ENCODE measurements around the gene SDK1. TPM values are rescaled to one million over a fixed set of nuclear protein-coding genes. Genes with fewer than 3 reads are reported as not detected.

The SDK1 gene
- 3.0 TPM for polyA plus RNA-seq (2013, experiment 1 of 2)
- 2.9 TPM for polyA plus RNA-seq (2013, experiment 2 of 2)

DNA sequence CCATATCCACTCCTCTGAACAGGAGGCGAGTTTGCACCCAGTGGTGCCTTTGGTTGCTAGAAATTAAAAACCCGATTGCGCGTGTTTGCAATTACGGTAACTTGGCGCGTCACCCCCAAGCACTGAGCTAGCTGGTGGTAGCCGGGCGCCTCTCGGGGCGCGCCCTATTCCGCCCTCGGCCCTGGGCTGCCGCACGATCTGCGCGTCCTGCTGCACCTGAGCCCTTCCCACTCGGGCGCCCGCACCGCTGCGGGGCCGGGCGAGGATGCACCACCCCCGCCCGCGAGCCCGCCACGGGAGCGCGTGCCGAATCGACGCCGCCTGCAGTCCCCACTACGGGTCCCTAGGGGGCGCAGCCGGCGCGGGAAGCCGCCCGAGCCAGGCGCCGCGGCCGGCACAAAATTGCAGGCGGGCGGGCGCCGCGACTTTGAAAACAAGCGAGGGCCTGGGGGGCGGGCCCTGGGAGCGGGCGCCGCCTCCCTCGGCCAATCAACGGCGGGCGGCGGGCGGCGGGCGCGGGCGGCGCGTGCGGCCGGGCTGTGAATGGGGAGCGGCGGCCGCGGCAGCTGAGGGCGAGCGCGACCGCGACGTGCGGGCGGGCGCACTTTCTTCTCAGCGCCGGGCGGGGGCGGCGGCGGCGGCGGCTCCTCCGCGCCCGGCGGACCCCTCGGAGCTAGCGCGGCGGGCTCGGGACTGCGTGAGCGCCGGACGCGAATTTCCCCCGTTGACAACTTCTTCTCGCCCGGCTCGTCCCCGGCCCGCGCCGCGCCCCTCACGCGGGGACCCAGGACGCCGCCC is at the start of gene SDK1:
SDK1 (plus strand) TSS at position 602 of the 798 bp plus-strand sequence. CDS start 335 bp downstream, outside the sequence.
- no CpG with 5 or more reads among the region's 119 CpGs for WGBS, 2 donors (ENCODE audit: extremely low coverage in 2 of 2, insufficient read length in 2 of 2, insufficient replicate concordance in 1 of 2)
- Histone ChIP-seq H3K79me1 (ENCODE audit: low read depth, low read length) (no peaks in the 10 kb centered on the region), H2BK15ac (ENCODE audit: low read length) (peak within 1 kb of the TSS; percentile 64), H3K4me1 (ENCODE audit: control insufficient read depth in 2 of 2, insufficient read depth in 1 of 2, low read depth in 1 of 2, low read length in 2 of 2) (peaks cover 4 to 10% of the 10 kb centered on the region in 2 donors), H3K4me3 (ENCODE audit: low read length in 2 of 2) (peak within 1 kb of the TSS; percentile 72 to 89), H2BK120ac (ENCODE audit: low read depth, low read length) (no peak within 1 kb of the TSS), H3K27me3 (ENCODE audit: control insufficient read depth in 3 of 3, insufficient read depth in 3 of 3, low read depth in 1 of 3, low read length in 3 of 3) (peaks cover 0 to 17% (median 0%) of the 10 kb centered on the region in 3 experiments), H4K8ac (ENCODE audit: low read depth, low read length) (no peak within 1 kb of the TSS), H2AK5ac (ENCODE audit: low read depth, low read length) (peak within 1 kb of the TSS; percentile 61), H2AFZ (ENCODE audit: low read length) (peak within 1 kb of the TSS; percentile 100), H3K9ac (ENCODE audit: low read depth, low read length, poor library complexity) (peak within 1 kb of the TSS; percentile 60), H3K23ac (ENCODE audit: low read depth, low read length, poor library complexity) (no peak within 1 kb of the TSS), H4K91ac (ENCODE audit: low read depth, low read length, poor library complexity) (no peak within 1 kb of the TSS), H3K9me3 (replicated peaks in 1 of 2; ENCODE audit: control insufficient read depth in 2 of 2, insufficient read depth in 1 of 2, low read depth in 1 of 2, low read length in 2 of 2) (no peaks in the 10 kb centered on the region), H2BK12ac (ENCODE audit: low read length) (peak within 1 kb of the TSS; percentile 84), H3K4me2 (ENCODE audit: insufficient read depth, low read length, poor library complexity, severe bottlenecking) (peak within 1 kb of the TSS; percentile 98), H3K36me3 (replicated peaks in 1 of 2; ENCODE audit: control insufficient read depth in 2 of 2, insufficient read depth in 2 of 2, low read length in 2 of 2) (no peaks in the 10 kb centered on the region), H2BK5ac (ENCODE audit: low read length) (peak within 1 kb of the TSS; percentile 87), H3K4ac (ENCODE audit: low read length) (no peak within 1 kb of the TSS), H3K27ac (replicated peaks; ENCODE audit: low read length) (no peak within 1 kb of the TSS), H3K14ac (ENCODE audit: low read length) (peak within 1 kb of the TSS; percentile 71), H3K18ac (ENCODE audit: low read length) (peak within 1 kb of the TSS; percentile 97)
- DNase-seq (ENCODE audit: low spot score) = peak; percentile 94

DNA sequence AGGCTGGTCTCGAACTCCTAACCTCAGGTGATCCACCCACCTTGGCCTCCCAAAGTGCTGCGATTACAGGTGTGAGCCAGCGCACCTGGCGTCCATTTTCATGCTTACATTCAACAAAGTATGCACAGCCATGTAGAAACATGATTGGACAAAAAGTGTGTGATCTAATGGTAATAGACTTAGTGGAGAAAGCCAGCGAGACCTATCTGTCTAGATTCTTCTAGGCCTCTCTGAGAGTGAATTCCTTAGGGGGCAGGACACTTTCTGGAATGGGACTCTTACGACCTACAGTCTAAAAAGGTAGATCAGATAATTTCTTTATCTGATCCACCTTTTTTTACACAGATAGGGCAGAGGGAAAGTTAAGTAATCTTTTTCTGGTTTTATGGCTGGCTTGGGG is 46.3 kb upstream of the SDK1 start:
- Histone ChIP-seq H3K4me2 (ENCODE audit: insufficient read depth, low read length, poor library complexity, severe bottlenecking) (no peak overlapping the region), H3K4ac (ENCODE audit: low read length) (no peak overlapping the region), H4K91ac (ENCODE audit: low read depth, low read length, poor library complexity) (no peak overlapping the region), H2AK5ac (ENCODE audit: low read depth, low read length) (no peak overlapping the region), H3K36me3 (replicated peaks in 1 of 2; ENCODE audit: control insufficient read depth in 2 of 2, insufficient read depth in 2 of 2, low read length in 2 of 2) (no peaks in the 10 kb centered on the region), H3K79me1 (ENCODE audit: low read depth, low read length) (no peaks in the 10 kb centered on the region), H2BK120ac (ENCODE audit: low read depth, low read length) (no peak overlapping the region), H3K9me3 (replicated peaks in 1 of 2; ENCODE audit: control insufficient read depth in 2 of 2, insufficient read depth in 1 of 2, low read depth in 1 of 2, low read length in 2 of 2) (no peaks in the 10 kb centered on the region), H3K18ac (ENCODE audit: low read length) (no peak overlapping the region), H2BK5ac (ENCODE audit: low read length) (no peak overlapping the region), H3K4me3 (ENCODE audit: low read length in 2 of 2) (no peak overlapping the region), H3K27ac (replicated peaks; ENCODE audit: low read length) (no peak overlapping the region), H2BK12ac (ENCODE audit: low read length) (no peak overlapping the region), H4K8ac (ENCODE audit: low read depth, low read length) (no peak overlapping the region), H2BK15ac (ENCODE audit: low read length) (no peak overlapping the region), H3K23ac (ENCODE audit: low read depth, low read length, poor library complexity) (no peak overlapping the region), H3K4me1 (ENCODE audit: control insufficient read depth in 2 of 2, insufficient read depth in 1 of 2, low read depth in 1 of 2, low read length in 2 of 2) (peaks cover 0 to 3% of the 10 kb centered on the region in 2 donors), H3K9ac (ENCODE audit: low read depth, low read length, poor library complexity) (no peak overlapping the region), H3K14ac (ENCODE audit: low read length) (no peak overlapping the region), H3K27me3 (ENCODE audit: control insufficient read depth in 3 of 3, insufficient read depth in 3 of 3, low read depth in 1 of 3, low read length in 3 of 3) (no peaks in the 10 kb centered on the region), H2AFZ (ENCODE audit: low read length) (no peak overlapping the region)
- WGBS, 2 donors (ENCODE audit: extremely low coverage in 2 of 2, insufficient read length in 2 of 2, insufficient replicate concordance in 1 of 2) = no CpG with 5 or more reads among the region's 6 CpGs
- no peak for DNase-seq (ENCODE audit: low spot score)

DNA sequence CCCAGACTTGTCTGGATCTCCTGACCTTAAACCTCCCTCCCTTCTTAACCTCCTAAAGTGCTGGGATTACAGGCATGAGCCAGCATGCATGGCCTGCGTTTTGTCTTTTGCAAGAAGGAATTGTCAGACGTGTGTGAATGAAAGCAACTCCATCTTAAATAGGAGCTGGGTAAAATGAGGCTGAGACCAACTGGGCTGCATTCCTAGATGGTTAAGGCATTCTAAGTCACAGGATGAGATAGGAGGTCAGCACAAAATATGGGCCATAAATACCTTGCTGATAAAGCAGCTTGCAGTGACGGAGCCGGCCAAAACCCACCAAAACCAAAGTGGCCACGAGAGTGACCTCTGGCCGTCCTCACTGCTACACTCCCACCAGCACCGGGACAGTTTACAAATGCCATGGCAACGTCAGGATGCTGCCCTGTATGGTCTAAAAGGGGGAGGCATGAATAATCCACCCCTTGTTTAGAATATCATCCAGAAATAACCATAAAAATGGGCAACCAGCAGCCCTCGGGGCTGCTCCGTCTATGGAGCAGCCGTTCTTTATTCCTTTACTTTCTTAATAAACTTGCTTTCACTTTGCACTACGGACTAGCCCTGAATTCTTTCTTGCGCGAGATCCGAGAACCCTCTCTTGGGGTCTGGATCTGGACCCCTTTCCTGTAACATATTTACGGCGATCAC is 41.2 kb upstream of the SDK1 start:
- H3K18ac ChIP-seq (ENCODE audit: low read length) = no peak overlapping the region
- no peak overlapping the region for H2BK120ac ChIP-seq (ENCODE audit: low read depth, low read length)
- H3K27me3 ChIP-seq (ENCODE audit: control insufficient read depth in 3 of 3, insufficient read depth in 3 of 3, low read depth in 1 of 3, low read length in 3 of 3) = no peaks in the 10 kb centered on the region
- H3K36me3 ChIP-seq (replicated peaks in 1 of 2; ENCODE audit: control insufficient read depth in 2 of 2, insufficient read depth in 2 of 2, low read length in 2 of 2) = no peaks in the 10 kb centered on the region
- H4K91ac ChIP-seq (ENCODE audit: low read depth, low read length, poor library complexity) = no peak overlapping the region
- no peaks in the 10 kb centered on the region for H3K79me1 ChIP-seq (ENCODE audit: low read depth, low read length)
- no peak overlapping the region for H2BK5ac ChIP-seq (ENCODE audit: low read length)
- H3K9ac ChIP-seq (ENCODE audit: low read depth, low read length, poor library complexity) = no peak overlapping the region
- no peak overlapping the region for H3K27ac ChIP-seq (replicated peaks; ENCODE audit: low read length)
- DNase-seq (ENCODE audit: low spot score) = no peak
- no peak overlapping the region for H3K4me3 ChIP-seq (ENCODE audit: low read length in 2 of 2)
- H2AFZ ChIP-seq (ENCODE audit: low read length) = peak overlapping the region; percentile 50
- H3K14ac ChIP-seq (ENCODE audit: low read length) = no peak overlapping the region
- H2BK15ac ChIP-seq (ENCODE audit: low read length) = no peak overlapping the region
- H3K4me2 ChIP-seq (ENCODE audit: insufficient read depth, low read length, poor library complexity, severe bottlenecking) = no peak overlapping the region
- no peak overlapping the region for H3K4ac ChIP-seq (ENCODE audit: low read length)
- no peak overlapping the region for H2BK12ac ChIP-seq (ENCODE audit: low read length)
- H2AK5ac ChIP-seq (ENCODE audit: low read depth, low read length) = no peak overlapping the region
- no peak overlapping the region for H4K8ac ChIP-seq (ENCODE audit: low read depth, low read length)
- peaks cover 2 to 10% of the 10 kb centered on the region in 2 donors for H3K4me1 ChIP-seq (ENCODE audit: control insufficient read depth in 2 of 2, insufficient read depth in 1 of 2, low read depth in 1 of 2, low read length in 2 of 2)
- no CpG with 5 or more reads among the region's 17 CpGs for WGBS, 2 donors (ENCODE audit: extremely low coverage in 2 of 2, insufficient read length in 2 of 2, insufficient replicate concordance in 1 of 2)
- H3K23ac ChIP-seq (ENCODE audit: low read depth, low read length, poor library complexity) = no peak overlapping the region
- H3K9me3 ChIP-seq (replicated peaks in 1 of 2; ENCODE audit: control insufficient read depth in 2 of 2, insufficient read depth in 1 of 2, low read depth in 1 of 2, low read length in 2 of 2) = no peaks in the 10 kb centered on the region

- Histone ChIP-seq H3K36me3 (replicated peaks in 1 of 2; ENCODE audit: control insufficient read depth in 2 of 2, insufficient read depth in 2 of 2, low read length in 2 of 2) (no peaks in the 10 kb centered on the region), H3K9ac (ENCODE audit: low read depth, low read length, poor library complexity) (no peak overlapping the region), H2BK120ac (ENCODE audit: low read depth, low read length) (no peak overlapping the region), H2AFZ (ENCODE audit: low read length) (peak overlapping the region; percentile 35), H2AK5ac (ENCODE audit: low read depth, low read length) (no peak overlapping the region), H3K4me2 (ENCODE audit: insufficient read depth, low read length, poor library complexity, severe bottlenecking) (no peak overlapping the region), H3K14ac (ENCODE audit: low read length) (no peak overlapping the region), H3K4ac (ENCODE audit: low read length) (no peak overlapping the region), H3K27me3 (ENCODE audit: control insufficient read depth in 3 of 3, insufficient read depth in 3 of 3, low read depth in 1 of 3, low read length in 3 of 3) (no peaks in the 10 kb centered on the region), H2BK5ac (ENCODE audit: low read length) (no peak overlapping the region), H3K4me3 (ENCODE audit: low read length in 2 of 2) (no peak overlapping the region), H3K4me1 (ENCODE audit: control insufficient read depth in 2 of 2, insufficient read depth in 1 of 2, low read depth in 1 of 2, low read length in 2 of 2) (peaks cover 2 to 10% of the 10 kb centered on the region in 2 donors), H4K91ac (ENCODE audit: low read depth, low read length, poor library complexity) (no peak overlapping the region), H3K23ac (ENCODE audit: low read depth, low read length, poor library complexity) (no peak overlapping the region), H2BK15ac (ENCODE audit: low read length) (no peak overlapping the region), H4K8ac (ENCODE audit: low read depth, low read length) (no peak overlapping the region), H2BK12ac (ENCODE audit: low read length) (no peak overlapping the region), H3K27ac (replicated peaks; ENCODE audit: low read length) (no peak overlapping the region), H3K18ac (ENCODE audit: low read length) (no peak overlapping the region), H3K79me1 (ENCODE audit: low read depth, low read length) (no peaks in the 10 kb centered on the region), H3K9me3 (replicated peaks in 1 of 2; ENCODE audit: control insufficient read depth in 2 of 2, insufficient read depth in 1 of 2, low read depth in 1 of 2, low read length in 2 of 2) (no peaks in the 10 kb centered on the region)
- WGBS, 2 donors (ENCODE audit: extremely low coverage in 2 of 2, insufficient read length in 2 of 2, insufficient replicate concordance in 1 of 2) = no CpG with 5 or more reads among the region's 10 CpGs
- DNase-seq (ENCODE audit: low spot score) = no peak
Observed at GRCh38 chr7:3260401-3260715, 40.7 kb upstream of the SDK1 start.
